HCT116 (cell line): ENCODE data around the gene MFSD6. TPM values are rescaled to one million over a fixed set of nuclear protein-coding genes. Genes with fewer than 3 reads are reported as not detected.

Experiments
- ATAC-seq: fragments of 200-7000 bp; cut with Tn5 transposase; 2 replicates; pipeline ENCODE4 v1.9.1; 2020; ENCODE audit warnings: mild to moderate bottlenecking, moderate library complexity
- BruUV-seq: library from RNA; stranded (reverse); fragments of 400-500 nt; replicated peaks from 2 replicates; lab custom pipeline; 2021; lab: Mats Ljungman, UMichigan
- CTCF ChIA-PET: fragments of 300-600 bp; sonication (Branson Sonifier 250); formaldehyde crosslinking; loops from one replicate; lab custom pipeline; 2021; ENCODE audit warnings: antibody characterized with exemption; lab: Charles Lee
- POLR2A ChIA-PET: fragments of 300-600, 350-600 bp; sonication (Branson Sonifier 250); formaldehyde crosslinking; loops from one replicate; lab custom pipeline; 2021; ENCODE audit warnings: antibody characterized with exemption; lab: Charles Lee
- RAD21 ChIA-PET, 2 experiments: fragments of 300-600 bp; sonication (Branson Sonifier 250); formaldehyde crosslinking; loops; one replicate each; lab custom pipeline; 2023; ENCODE audit warnings: low total read pairs in 2 of 2; ENCODE audit not compliant: uncharacterized antibody in 2 of 2, unreplicated experiment in 2 of 2, low non-redundant PET in 1 of 2; lab: Charles Lee
- DNase-seq: peaks from one replicate; pipeline ENCODE4 v3.0.0-alpha.2; 2010; ENCODE audit warnings: low read depth, low spot score
- H2AFZ ChIP-seq: fragments of 200-600 bp; shearing (Covaris generic), sonication (generic); 2 replicates; pipeline ENCODE4 v1.6.1; 2017; ENCODE audit warnings: low read depth, mixed run types, mixed read lengths, antibody characterized with exemption, low read length; ENCODE audit not compliant: poor library complexity, severe bottlenecking
- H3K27ac ChIP-seq: 2 replicates; pipeline ENCODE4 v1.5.1; 2012; ENCODE audit warnings: low read depth, low read length
- H3K27me3 ChIP-seq: fragments of 200-600 bp; sonication (generic); 2 replicates; pipeline ENCODE4 v1.6.1; 2016; ENCODE audit warnings: mixed run types, low read length, mixed read lengths; ENCODE audit not compliant: insufficient read depth
- H3K36me3 ChIP-seq, 2 experiments: fragments of 200-500 bp in 1 of 2; fragments of 200-600 bp in 1 of 2; sonication (Bioruptor generic) in 1 of 2; sonication (generic) in 1 of 2; 2 replicates each; pipeline versions ENCODE4 v1.5.1 to v1.6.1; 2014 to 2016; ENCODE audit warnings: low read length in 2 of 2, inconsistent platforms in 1 of 2, mixed read lengths in 1 of 2, mixed run types in 1 of 2; ENCODE audit not compliant: insufficient read depth in 2 of 2, control insufficient read depth in 1 of 2
- H3K4me1 ChIP-seq, 2 experiments: fragments of 200-600 bp in 1 of 2; sonication (generic) in 1 of 2; 2 replicates each; pipeline versions ENCODE4 v1.5.1 to v1.6.1; 2012 to 2017; ENCODE audit warnings: low read length in 2 of 2, inconsistent platforms in 1 of 2, mild to moderate bottlenecking in 1 of 2, mixed read lengths in 1 of 2, mixed run types in 1 of 2, moderate library complexity in 1 of 2; ENCODE audit not compliant: insufficient read depth in 2 of 2, control insufficient read depth in 1 of 2
- H3K4me2 ChIP-seq: fragments of 200-600 bp; sonication (generic); 2 replicates; pipeline ENCODE4 v1.6.1; 2017; ENCODE audit warnings: mixed run types, low read length, mixed read lengths
- H3K4me3 ChIP-seq, 2 experiments: fragments of 200-600 bp in 1 of 2; sonication (generic) in 1 of 2; replicated peaks in 1 of 2; 2 replicates each; pipeline ENCODE4 v1.5.1; 2011 to 2016; ENCODE audit warnings: low read length in 2 of 2, control low read depth in 1 of 2, low read depth in 1 of 2, mild to moderate bottlenecking in 1 of 2, mixed read lengths in 1 of 2, mixed run types in 1 of 2
- H3K79me2 ChIP-seq: fragments of 200-600 bp; sonication (generic); 2 replicates; pipeline ENCODE4 v1.6.1; 2017; ENCODE audit warnings: mild to moderate bottlenecking, mixed run types, low read length, moderate library complexity, mixed read lengths; ENCODE audit not compliant: insufficient read depth
- H3K9ac ChIP-seq: fragments of 200-600 bp; sonication (generic); 2 replicates; pipeline ENCODE4 v1.6.1; 2016; ENCODE audit warnings: low read length, mixed read lengths
- H3K9me2 ChIP-seq: fragments of 200-600 bp; sonication (generic), shearing (Covaris generic); 2 replicates; pipeline ENCODE4 v1.6.1; 2017; ENCODE audit warnings: mixed run types, mild to moderate bottlenecking, moderate library complexity; ENCODE audit not compliant: insufficient read depth
- H3K9me3 ChIP-seq, 2 experiments: fragments of 200-500 bp in 1 of 2; fragments of 200-600 bp in 1 of 2; sonication (Bioruptor generic) in 1 of 2; sonication (generic) in 1 of 2; 2 replicates each; pipeline ENCODE4 v1.6.1; 2014 to 2017; ENCODE audit warnings: low read length in 2 of 2, mixed read lengths in 2 of 2, inconsistent platforms in 1 of 2, low read depth in 1 of 2, mild to moderate bottlenecking in 1 of 2, mixed run types in 1 of 2, moderate library complexity in 1 of 2; ENCODE audit not compliant: control insufficient read depth in 1 of 2, insufficient read depth in 1 of 2
- H4K20me1 ChIP-seq: fragments of 200-600 bp; sonication (generic), shearing (Covaris generic); 2 replicates; pipeline ENCODE4 v1.6.1; 2017; ENCODE audit warnings: mixed run types, mild to moderate bottlenecking, moderate library complexity; ENCODE audit not compliant: insufficient read depth
- ATF3 ChIP-seq: IDR thresholded peaks from 2 replicates; pipeline ENCODE4 v1.6.1; 2012
- CBX3 ChIP-seq: IDR thresholded peaks from 2 replicates; pipeline ENCODE4 v1.6.1; 2012; ENCODE audit warnings: low read depth
- EGR1 ChIP-seq: IDR thresholded peaks from 2 replicates; pipeline ENCODE4 v1.6.1; 2012; ENCODE audit warnings: low read depth
- EZH2 ChIP-seq: fragments of 200-600 bp; sonication (generic); IDR thresholded peaks from 2 replicates; pipeline ENCODE4 v1.6.1; 2017; ENCODE audit warnings: antibody characterized with exemption, mixed run types
- POLR2A ChIP-seq: IDR thresholded peaks from 2 replicates; pipeline ENCODE4 v1.7.0; 2011; ENCODE audit warnings: borderline replicate concordance; ENCODE audit not compliant: insufficient read depth, insufficient read length; ENCODE audit errors: extremely low read depth
- POLR2AphosphoS5 ChIP-seq: IDR thresholded peaks from 2 replicates; pipeline ENCODE4 v1.6.1; 2011; ENCODE audit warnings: mild to moderate bottlenecking, low read depth, low read length, moderate library complexity
- RAD21 ChIP-seq: IDR thresholded peaks from 2 replicates; pipeline ENCODE4 v1.6.1; 2012; ENCODE audit warnings: low read depth, mild to moderate bottlenecking
- REST ChIP-seq: IDR thresholded peaks from 2 replicates; pipeline ENCODE4 v1.6.1; 2012; ENCODE audit warnings: low read depth
- SIN3A ChIP-seq: IDR thresholded peaks from 2 replicates; pipeline ENCODE4 v1.6.1; 2012; ENCODE audit warnings: low read depth
- SRF ChIP-seq: IDR thresholded peaks from 2 replicates; pipeline ENCODE4 v1.6.1; 2012; ENCODE audit warnings: low read depth
- TCF7L2 ChIP-seq: IDR thresholded peaks from 2 replicates; pipeline ENCODE4 v1.7.0; 2011; ENCODE audit warnings: borderline replicate concordance, inconsistent platforms; ENCODE audit not compliant: insufficient read depth, insufficient read length; ENCODE audit errors: extremely low read depth
- ZBTB33 ChIP-seq: IDR thresholded peaks from 2 replicates; pipeline ENCODE4 v1.6.1; 2011; ENCODE audit warnings: mild to moderate bottlenecking, low read length, moderate library complexity; ENCODE audit not compliant: insufficient replicate concordance; ENCODE audit errors: extremely low read depth
- ZFX ChIP-seq: fragments of 450-650 bp; IDR thresholded peaks from 2 replicates; pipeline ENCODE4 v1.6.1; 2017
- intact Hi-C: fragments of 100-400 bp; cut with micrococcal nuclease; formaldehyde crosslinking; loops from 2 replicates; pipeline ENCODE4 v1.10.0; 2022
- total RNA-seq: library from RNA; stranded (reverse); gene quantifications from one replicate; pipeline ENCODE4 v1.2.1, GENCODE V29; 2021; ENCODE audit not compliant: unreplicated experiment

The MFSD6 gene
- total RNA-seq, 1 experiment from 2014 or later, result 18.6 TPM

GRCh38 chr2:190405995-190406394, 2.2 kb upstream of the MFSD6 start:
- H3K27ac ChIP-seq, result no peak overlapping the region
- H3K9me3 ChIP-seq, result no peaks in the 10 kb centered on the region
- peaks cover 3 to 29% of the 10 kb centered on the region in 2 experiments; a peak in 3 of 4 replicates for H3K4me1 ChIP-seq
- H3K9ac ChIP-seq, result no peak overlapping the region
- no peaks in the 10 kb centered on the region for H3K79me2 ChIP-seq
- ATAC-seq (no peak), DNase-seq (no peak)
- RAD21 ChIA-PET, result no interaction called here
- H3K27me3 ChIP-seq, result no peaks in the 10 kb centered on the region
- no peaks in the 10 kb centered on the region for H3K9me2 ChIP-seq
- intact Hi-C loops, result no loop called here
- BruUV-seq, result no TSS peak
- H2AFZ ChIP-seq, result no peak overlapping the region
- CTCF ChIA-PET, result no interaction called here
- POLR2A ChIA-PET, result no interaction called here
- no peak overlapping the region for H3K4me3 ChIP-seq
- no peaks in the 10 kb centered on the region for H3K36me3 ChIP-seq
- TF ChIP-seq CBX3, result no peak
- TF ChIP-seq EGR1, result no peak
- TF ChIP-seq ZFX, result no peak
- no peak for TF ChIP-seq EZH2
- no peak for TF ChIP-seq SIN3A
- no peak for TF ChIP-seq RAD21
- no peak for TF ChIP-seq POLR2A
- no peak for TF ChIP-seq POLR2AphosphoS5
- TF ChIP-seq REST, result no peak
- no peak for TF ChIP-seq ZBTB33
- no peak for TF ChIP-seq ATF3
- TF ChIP-seq TCF7L2, result no peak
- TF ChIP-seq SRF, result no peak
- no peaks in the 10 kb centered on the region for H4K20me1 ChIP-seq
- H3K4me2 ChIP-seq, result no peak overlapping the region
